Muscle layer of duodenum (tissue), 2 donors: ENCODE data around the gene HAPLN2.
A peak's percentile ranks its signal among the peaks of the same experiment; 100 is the strongest.
"Not testable (repeated sequence)": the region's sequence is repeated elsewhere in the genome, so short reads cannot be mapped to it uniquely, and the experiment has no call there.

Source experiments
- H3K27ac ChIP-seq: one replicate; pipeline ENCODE4 v1.7.0; 2013; ENCODE audit warnings: mild to moderate bottlenecking, low read length
- H3K27me3 ChIP-seq: one replicate; pipeline ENCODE4 v1.7.0; 2013; ENCODE audit warnings: low read depth, mild to moderate bottlenecking, control low read depth, low read length
- H3K36me3 ChIP-seq, 2 donors: one replicate each; pipeline ENCODE4 v1.7.0; 2013; ENCODE audit warnings: low read length in 2 of 2, control low read depth in 1 of 2, mild to moderate bottlenecking in 1 of 2; ENCODE audit not compliant: insufficient read depth in 2 of 2, control insufficient read depth in 1 of 2
- H3K4me1 ChIP-seq, 2 donors: one replicate each; pipeline ENCODE4 v1.7.0; 2013; ENCODE audit warnings: low read length in 2 of 2, mild to moderate bottlenecking in 2 of 2, control low read depth in 1 of 2, moderate library complexity in 1 of 2; ENCODE audit not compliant: insufficient read depth in 2 of 2, control insufficient read depth in 1 of 2
- H3K4me3 ChIP-seq, 2 donors: one replicate each; pipeline ENCODE4 v1.7.0; 2013; ENCODE audit warnings: low read length in 2 of 2, low read depth in 1 of 2, mild to moderate bottlenecking in 1 of 2
- H3K9me3 ChIP-seq, 2 donors: one replicate each; pipeline ENCODE4 v1.7.0; 2013; ENCODE audit warnings: low read length in 2 of 2, control low read depth in 1 of 2, mild to moderate bottlenecking in 1 of 2; ENCODE audit not compliant: control insufficient read depth in 1 of 2
- donor health status: healthy.

HAPLN2 gene

GRCh38 chr1:156583821-156584622 lies 35.2 kb upstream of the HAPLN2 start:
- Histone ChIP-seq H3K9me3 (no peaks in the 10 kb centered on the region), H3K4me3 (no peak overlapping the region), H3K27me3 (no peaks in the 10 kb centered on the region), H3K27ac (no peak overlapping the region), H3K4me1 (no peaks in the 10 kb centered on the region), H3K36me3 (no peaks in the 10 kb centered on the region)

DNA sequence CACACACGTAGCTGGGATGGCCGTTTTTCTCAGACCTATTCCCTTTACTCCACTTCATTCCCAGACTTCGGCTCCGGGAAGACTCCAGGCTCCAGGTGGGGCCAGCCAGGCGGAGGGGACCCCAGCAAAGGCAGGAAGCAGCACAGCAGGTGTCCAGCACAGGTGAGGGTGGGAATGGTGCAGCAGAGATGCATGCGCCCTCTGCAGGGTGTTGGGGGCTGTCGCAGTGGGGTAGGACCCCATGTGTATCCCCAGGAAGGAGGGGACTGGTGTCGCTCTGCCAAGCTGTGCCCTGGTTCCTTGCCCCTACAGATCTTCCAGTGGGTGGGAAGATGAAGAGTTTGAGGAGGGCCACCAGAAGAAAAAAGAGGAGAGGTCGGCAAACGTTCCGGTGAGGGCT lies 34.4 kb upstream of the HAPLN2 start:
- Histone ChIP-seq H3K36me3 (no peaks in the 10 kb centered on the region), H3K27ac (no peak overlapping the region), H3K27me3 (no peaks in the 10 kb centered on the region), H3K4me3 (no peak overlapping the region), H3K9me3 (no peaks in the 10 kb centered on the region), H3K4me1 (no peaks in the 10 kb centered on the region)

DNA sequence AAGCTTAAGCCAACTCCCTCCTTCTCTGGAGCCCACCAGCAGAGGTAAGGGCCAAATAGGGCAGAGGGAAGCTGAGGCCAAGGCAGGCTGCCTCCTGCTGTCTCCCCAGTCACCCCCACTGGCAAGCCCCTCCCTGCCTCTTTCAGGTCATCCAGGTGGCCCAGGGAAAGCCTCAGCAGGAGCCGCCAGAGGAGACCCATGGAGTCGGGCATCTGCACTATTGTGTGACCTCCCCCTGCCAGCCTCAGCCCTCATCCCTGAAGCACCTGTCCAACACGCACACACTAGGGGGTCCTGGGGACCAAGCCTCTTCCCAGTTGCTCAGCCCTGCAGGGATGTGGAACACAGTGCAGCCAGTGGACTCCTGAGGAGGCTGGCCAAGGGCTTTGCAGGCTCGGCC lies 32.9 kb upstream of the HAPLN2 start:
- peaks cover 0 to 5% of the 10 kb centered on the region in 2 donors for H3K4me1 ChIP-seq
- H3K27me3 ChIP-seq: no peaks in the 10 kb centered on the region
- no peak overlapping the region for H3K27ac ChIP-seq
- H3K9me3 ChIP-seq: no peaks in the 10 kb centered on the region
- H3K4me3 ChIP-seq: no peak overlapping the region
- H3K36me3 ChIP-seq: no peaks in the 10 kb centered on the region

DNA sequence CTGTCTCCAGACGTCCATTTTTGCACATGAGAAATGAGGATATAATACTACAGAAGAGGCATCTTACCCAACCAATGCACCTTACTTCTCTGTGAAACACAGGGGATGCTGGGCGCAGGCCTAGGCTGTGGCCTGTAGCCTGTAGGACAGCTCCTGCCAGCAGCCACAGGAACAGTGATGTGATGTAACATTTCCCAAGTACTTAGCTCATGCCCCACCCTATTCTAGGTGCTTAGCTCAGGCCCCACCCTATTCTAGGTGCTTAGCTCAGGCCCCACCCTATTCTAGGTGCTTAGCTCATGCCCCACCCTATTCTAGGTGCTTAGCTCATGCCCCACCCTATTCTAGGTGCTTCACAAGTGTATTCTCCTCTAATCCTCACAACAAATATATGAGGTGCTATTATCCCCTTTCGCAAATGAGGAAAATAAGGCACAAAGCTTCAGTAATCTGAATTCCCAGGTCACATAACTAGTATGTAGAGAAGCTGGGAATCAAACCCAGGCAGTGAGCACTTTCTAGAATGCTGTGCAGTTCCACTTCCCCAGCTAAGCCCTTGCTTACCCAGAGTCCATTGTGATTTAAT lies 32.2 kb upstream of the HAPLN2 start:
- Histone ChIP-seq H3K36me3 (no peaks in the 10 kb centered on the region), H3K4me1 (peaks cover 0 to 5% of the 10 kb centered on the region in 2 donors), H3K27ac (no peak overlapping the region), H3K9me3 (no peaks in the 10 kb centered on the region), H3K4me3 (no peak overlapping the region), H3K27me3 (no peaks in the 10 kb centered on the region)

GRCh38 chr1:156587927-156588326 lies 31.3 kb upstream of the HAPLN2 start:
- H3K4me3 ChIP-seq, H3K4me1 ChIP-seq, H3K27me3 ChIP-seq, H3K36me3 ChIP-seq, H3K9me3 ChIP-seq, H3K27ac ChIP-seq: not testable (repeated sequence)

- H3K4me1 ChIP-seq: peaks cover 8 to 10% of the 10 kb centered on the region in 2 donors
- H3K9me3 ChIP-seq: no peaks in the 10 kb centered on the region
- no peak overlapping the region for H3K4me3 ChIP-seq
- peaks cover 4 to 17% of the 10 kb centered on the region in 2 donors for H3K36me3 ChIP-seq
- H3K27ac ChIP-seq: no peak overlapping the region
- H3K27me3 ChIP-seq: no peaks in the 10 kb centered on the region
Observed at GRCh38 chr1:156589546-156589945, 29.7 kb upstream of the HAPLN2 start.

DNA sequence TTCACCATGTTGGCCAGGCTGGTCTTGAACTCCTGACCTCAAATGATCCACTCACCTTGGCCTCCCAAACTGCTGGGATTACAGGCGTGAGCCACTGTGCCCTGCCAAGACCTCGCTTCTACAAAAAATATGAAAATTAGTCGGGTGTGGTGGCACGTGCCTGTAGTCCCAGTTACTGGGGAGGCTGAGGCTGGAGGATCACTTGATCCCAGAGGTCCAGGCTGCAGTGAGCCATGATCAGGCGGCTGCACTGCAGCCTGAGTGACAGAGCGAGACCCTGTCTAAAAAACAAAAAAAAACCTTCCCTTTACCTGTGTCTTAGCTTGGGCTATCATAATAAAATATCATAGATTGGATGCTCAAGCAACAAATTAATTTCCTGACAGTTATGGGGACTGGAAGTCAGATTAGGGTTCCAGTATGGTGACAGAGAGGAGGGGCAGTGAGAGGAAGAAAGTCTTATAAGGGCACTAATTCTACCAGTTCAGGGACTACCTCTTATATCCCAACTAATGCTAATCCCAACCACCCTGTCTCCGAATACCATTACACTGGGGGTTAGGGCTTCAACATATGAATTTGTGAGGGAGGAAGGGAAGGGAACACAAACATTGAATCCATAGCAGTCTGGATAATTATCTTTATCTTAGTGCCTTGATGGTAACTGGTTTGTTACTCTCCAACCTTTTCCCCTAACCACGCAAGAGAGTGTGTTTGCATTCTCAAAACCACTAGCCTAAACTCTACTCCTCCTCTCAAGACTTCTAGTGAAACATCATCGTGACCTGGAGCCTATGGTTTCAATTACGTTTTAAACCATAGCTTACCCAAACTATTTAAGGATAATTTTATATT lies 28.7 kb upstream of the HAPLN2 start:
- Histone ChIP-seq H3K27ac (peak overlapping the region; percentile 90), H3K9me3 (no peaks in the 10 kb centered on the region), H3K36me3 (peaks cover 12 to 27% of the 10 kb centered on the region in 2 donors), H3K27me3 (no peaks in the 10 kb centered on the region), H3K4me1 (peaks cover 8 to 10% of the 10 kb centered on the region in 2 donors), H3K4me3 (peak overlapping the region in 1 of 2 donors; percentile 77)

- Histone ChIP-seq H3K27me3 (no peaks in the 10 kb centered on the region), H3K4me3 (peak overlapping the region; percentile 74 to 77), H3K27ac (peak overlapping the region; percentile 90), H3K4me1 (peaks cover 8 to 10% of the 10 kb centered on the region in 2 donors), H3K9me3 (no peaks in the 10 kb centered on the region), H3K36me3 (peaks cover 12 to 33% of the 10 kb centered on the region in 2 donors)
Observed at GRCh38 chr1:156591181-156591431, 28.1 kb upstream of the HAPLN2 start.

DNA sequence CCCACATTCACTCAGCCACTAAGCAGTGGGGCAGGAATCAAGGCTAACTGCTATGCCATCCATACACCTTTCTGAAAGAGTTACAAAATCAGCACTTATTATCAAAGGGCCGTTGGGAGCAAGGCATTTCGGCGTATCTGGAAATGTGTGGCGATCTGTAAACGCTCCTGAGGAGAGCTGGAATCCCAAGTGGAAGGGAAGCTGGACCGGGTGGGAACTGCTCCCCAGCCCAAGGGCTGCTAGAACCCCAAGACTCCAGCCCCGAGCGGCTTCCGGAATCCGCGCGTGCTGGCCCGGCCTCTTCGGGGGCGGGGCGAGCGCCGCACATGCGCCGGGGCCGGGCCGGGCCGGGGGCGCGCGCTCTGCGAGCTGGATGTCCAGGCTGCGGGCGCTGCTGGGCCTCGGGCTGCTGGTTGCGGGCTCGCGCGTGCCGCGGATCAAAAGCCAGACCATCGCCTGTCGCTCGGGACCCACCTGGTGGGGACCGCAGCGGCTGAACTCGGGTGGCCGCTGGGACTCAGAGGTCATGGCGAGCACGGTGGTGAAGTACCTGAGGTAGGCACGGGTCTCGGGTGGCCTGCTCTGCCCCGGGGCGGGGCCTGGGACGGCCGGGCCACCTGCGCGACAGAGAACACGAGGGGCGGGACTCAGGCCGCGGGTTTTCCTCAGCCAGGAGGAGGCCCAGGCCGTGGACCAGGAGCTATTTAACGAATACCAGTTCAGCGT lies 27.6 kb upstream of the HAPLN2 start, which contains the start of gene NAXE:
Gene NAXE, plus strand, starts transcription at position 345 of the 726 bp plus-strand sequence. Its CDS starts 29 bp downstream, at position 374.
- Histone ChIP-seq H3K36me3 (peaks cover 12 to 37% of the 10 kb centered on the region in 2 donors), H3K4me1 (peaks cover 8 to 10% of the 10 kb centered on the region in 2 donors), H3K4me3 (peak within 1 kb of the TSS; percentile 74 to 77), H3K9me3 (no peaks in the 10 kb centered on the region), H3K27ac (peak within 1 kb of the TSS; percentile 90), H3K27me3 (no peaks in the 10 kb centered on the region)

- no peaks in the 10 kb centered on the region for H3K9me3 ChIP-seq
- no peaks in the 10 kb centered on the region for H3K27me3 ChIP-seq
- peaks cover 19 to 45% of the 10 kb centered on the region in 2 donors for H3K36me3 ChIP-seq
- H3K27ac ChIP-seq: peak overlapping the region; percentile 45
- peaks cover 8 to 10% of the 10 kb centered on the region in 2 donors for H3K4me1 ChIP-seq
- H3K4me3 ChIP-seq: peak overlapping the region; percentile 68 to 74
Observed at GRCh38 chr1:156592158-156592909, 26.9 kb upstream of the HAPLN2 start.
